Hematopoietic multipotent progenitor cell (in vitro differentiated cells): ENCODE measurements around the gene CACNA1D. TPM values are rescaled to one million over a fixed set of nuclear protein-coding genes. Genes with fewer than 3 reads are reported as not detected.

Experiments
- DNase-seq, 3 donors: peaks; one replicate each; pipeline ENCODE4 v3.0.0-alpha.2; 2011 to 2015; ENCODE audit warnings: low read depth in 2 of 3, low spot score in 2 of 3
- total RNA-seq: library from RNA; depleted of rRNA; stranded (reverse); fragments of >200 nt; gene quantifications from one replicate; pipeline ENCODE4 v1.2.3, GENCODE V29; 2012

The CACNA1D gene
- total RNA-seq, 1 donor, result 0.81 TPM

DNA sequence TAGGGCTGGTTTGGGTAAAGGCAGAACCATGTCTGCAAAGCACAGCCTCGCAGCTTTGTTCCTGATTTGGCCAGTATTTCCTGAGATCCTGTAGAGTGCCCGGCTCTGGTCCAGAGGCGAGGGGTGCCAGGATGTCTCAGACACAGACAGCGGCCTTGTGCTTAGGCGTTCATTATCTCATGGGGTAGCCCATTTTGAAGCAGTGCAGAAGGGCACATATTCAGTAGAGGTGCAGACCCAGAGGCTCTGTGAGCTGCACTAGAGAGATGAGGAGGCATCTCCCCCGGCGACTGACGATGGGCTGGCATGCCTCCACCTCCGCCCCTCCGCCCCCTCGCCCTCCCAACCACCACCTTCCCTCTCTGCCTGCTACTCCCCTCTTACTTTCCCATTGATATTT lies 181.5 kb downstream of the CACNA1D start:
- DNase-seq, result no peak

GRCh38 chr3:53677413-53677812 lies 183.0 kb downstream of the CACNA1D start:
- DNase-seq, result peak in 2 of 3 donors; percentile 24 to 67

- no peak for DNase-seq
Measured at GRCh38 chr3:53680028-53680427, 185.6 kb downstream of the CACNA1D start.

- no peak for DNase-seq
Measured at GRCh38 chr3:53682807-53683206, 188.4 kb downstream of the CACNA1D start.

DNA sequence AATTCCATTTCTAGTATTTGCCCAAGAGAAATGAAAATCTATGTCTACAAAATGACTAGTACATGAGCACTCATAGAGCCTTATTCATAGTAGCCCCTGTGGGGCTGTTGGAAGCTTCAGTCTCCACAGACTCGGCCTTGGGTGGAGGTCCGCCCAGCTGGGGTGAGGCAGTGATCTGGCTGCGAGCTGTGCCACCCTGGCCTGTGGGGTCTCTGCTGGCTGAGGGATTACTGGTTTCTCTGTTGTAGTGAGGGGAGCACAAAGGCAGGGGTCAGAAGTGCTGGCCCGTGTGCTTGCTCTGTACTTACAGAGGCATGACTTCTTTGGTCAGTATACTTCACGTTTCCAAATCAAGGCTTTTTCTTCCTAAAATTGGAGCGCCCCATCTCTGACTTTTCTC lies 193.7 kb downstream of the CACNA1D start:
- no peak for DNase-seq

GRCh38 chr3:53688989-53689388 lies 194.6 kb downstream of the CACNA1D start:
- DNase-seq, result no peak

- DNase-seq, result no peak
Measured at GRCh38 chr3:53689681-53690080, 195.3 kb downstream of the CACNA1D start.

GRCh38 chr3:53690521-53690920 lies 196.1 kb downstream of the CACNA1D start:
- no peak for DNase-seq

DNA sequence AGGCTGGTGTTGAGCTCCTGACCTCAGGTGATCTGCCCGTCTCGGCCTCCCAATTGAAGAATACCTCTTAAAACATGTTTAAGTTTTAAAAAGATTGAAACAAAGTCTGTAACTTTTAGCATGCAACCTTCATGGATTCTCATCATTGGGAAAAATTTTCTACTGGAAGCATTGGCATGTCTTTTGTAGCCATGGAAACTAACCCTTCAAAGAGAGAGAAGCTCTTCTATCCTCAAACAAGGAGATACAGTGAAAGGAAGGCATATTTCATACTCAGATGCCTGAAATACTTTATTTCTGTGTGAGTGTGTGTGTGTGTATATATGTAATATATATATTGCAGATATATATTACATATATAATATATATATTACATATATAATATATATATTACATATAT lies 196.9 kb downstream of the CACNA1D start:
- DNase-seq, result no peak

- DNase-seq, result no peak
Measured at GRCh38 chr3:53691885-53692284, 197.5 kb downstream of the CACNA1D start.

GRCh38 chr3:53693451-53693850 lies 199.0 kb downstream of the CACNA1D start:
- peak in 2 of 3 donors; percentile 50 to 90 for DNase-seq

GRCh38 chr3:53694046-53694445 lies 199.6 kb downstream of the CACNA1D start:
- DNase-seq, result no peak

GRCh38 chr3:53694666-53695323 lies 200.4 kb downstream of the CACNA1D start:
- DNase-seq, result no peak

GRCh38 chr3:53695324-53695690 lies 200.9 kb downstream of the CACNA1D start:
- DNase-seq, result no peak

GRCh38 chr3:53696401-53697172 lies 202.2 kb downstream of the CACNA1D start:
- DNase-seq, result no peak

- no peak for DNase-seq
Measured at GRCh38 chr3:53700441-53700840, 206.0 kb downstream of the CACNA1D start.

DNA sequence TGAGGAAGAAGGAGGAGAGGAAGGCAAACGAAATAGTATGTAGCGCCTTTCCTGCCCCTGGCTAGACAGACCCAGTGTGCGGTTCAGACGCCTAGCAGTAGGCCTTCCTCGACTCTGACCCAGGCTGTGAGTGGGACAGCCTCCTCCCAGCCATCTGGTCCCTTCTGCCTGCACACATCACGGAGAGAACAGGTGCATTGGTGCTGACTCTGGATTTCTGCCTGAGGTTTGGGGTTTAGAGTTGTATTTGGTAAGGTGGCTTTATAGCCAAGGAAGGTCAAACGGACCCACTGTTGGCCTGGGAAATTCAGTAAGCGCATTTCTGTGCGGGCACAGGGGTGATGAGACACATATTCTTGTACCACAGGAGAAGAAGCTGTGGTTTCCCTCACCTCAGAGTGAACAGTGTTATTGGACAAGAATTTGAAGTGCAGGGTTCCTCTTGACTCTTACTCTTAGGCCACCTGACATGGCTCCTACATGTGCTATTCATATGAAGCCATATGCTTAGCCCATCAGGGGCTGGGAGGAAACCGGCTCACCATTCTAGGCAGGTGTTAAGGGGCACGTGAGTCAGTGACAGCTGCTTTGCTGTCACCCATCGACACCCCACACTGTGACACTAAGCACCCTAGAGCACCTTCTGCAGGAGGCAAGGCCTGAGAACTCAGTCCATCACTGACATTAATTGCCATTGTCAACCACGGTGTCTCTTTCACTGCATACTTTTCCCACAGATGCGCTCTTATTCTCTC lies 208.5 kb downstream of the CACNA1D start:
- DNase-seq, result no peak

DNA sequence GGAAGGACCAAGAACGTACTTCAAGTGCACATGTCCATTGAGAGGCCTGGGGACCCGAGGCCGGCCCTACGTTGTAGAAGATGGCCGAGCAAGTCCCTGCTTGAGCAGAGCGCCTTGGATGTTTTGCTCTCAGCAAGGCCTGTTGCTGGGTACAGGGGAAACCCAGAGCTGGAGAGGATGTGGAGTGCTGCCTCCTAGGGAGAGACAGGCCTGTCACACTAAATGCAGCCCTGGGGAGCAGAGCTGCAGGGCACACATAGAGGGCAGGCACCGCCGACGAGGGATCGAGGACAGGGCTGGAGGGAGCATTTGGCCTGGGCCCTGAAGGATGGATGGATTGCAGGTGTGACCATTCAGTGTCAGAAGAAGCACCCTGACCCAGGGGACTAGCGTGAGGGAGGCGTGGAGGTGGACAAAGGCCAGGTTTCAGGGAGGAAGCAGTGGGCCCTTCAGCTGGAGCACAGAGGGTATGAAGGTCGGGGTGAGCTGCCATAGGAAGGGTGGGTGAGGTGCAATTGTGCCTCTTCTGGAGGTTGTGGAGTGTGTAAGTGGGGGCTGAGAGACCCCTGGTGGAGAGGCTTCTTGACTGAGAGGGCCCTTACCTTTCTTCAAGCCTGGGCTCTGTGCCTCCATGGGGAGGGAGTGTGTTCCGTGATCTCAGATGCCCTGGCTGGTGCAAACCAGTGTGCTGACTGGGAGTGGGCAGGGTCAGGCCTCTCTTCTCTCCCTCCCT lies 209.4 kb downstream of the CACNA1D start:
- no peak for DNase-seq

DNA sequence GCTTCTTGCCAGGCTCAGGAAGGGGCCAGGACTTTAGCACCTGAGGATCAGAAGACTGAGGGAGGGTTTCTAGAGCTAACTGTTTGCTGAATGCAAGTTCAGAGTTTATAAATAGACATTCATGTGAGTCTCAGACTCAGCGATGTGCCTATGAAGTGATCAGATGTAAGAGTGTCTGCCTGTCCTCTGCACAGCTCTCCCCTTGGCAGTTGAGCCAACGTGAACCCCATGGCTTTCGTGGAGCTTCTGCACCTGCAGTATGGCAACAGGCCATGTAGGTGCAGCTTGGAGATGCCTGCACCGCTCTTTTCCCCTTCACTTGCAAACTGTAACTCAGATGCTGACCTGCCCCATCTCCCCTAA lies 209.9 kb downstream of the CACNA1D start:
- DNase-seq, result no peak

- no peak for DNase-seq
Measured at GRCh38 chr3:53705024-53705745, 210.8 kb downstream of the CACNA1D start.
